Esophagus muscularis mucosa (tissue), 4 donors: ENCODE results near the gene B4GALT5. TPM values are rescaled to one million over a fixed set of nuclear protein-coding genes. Genes with fewer than 3 reads are reported as not detected.

Experiments
- DNase-seq: peaks from one replicate; pipeline ENCODE4 v3.0.0-alpha.2; 2017; ENCODE audit errors: extremely low spot score
- H3K27ac ChIP-seq, 4 donors: fragments of 200-600 bp; sonication (generic); replicated peaks in 1 of 4; 1 replicate in 3 of 4; 2 replicates in 1 of 4; pipeline ENCODE4 v1.5.1; 2016 to 2019; ENCODE audit warnings: mild to moderate bottlenecking in 1 of 4
- H3K27me3 ChIP-seq, 4 donors: fragments of 200-600 bp; sonication (generic); one replicate each; pipeline versions ENCODE4 v1.5.1 to v1.6.0; 2016 to 2019
- H3K36me3 ChIP-seq, 4 donors: fragments of 200-600 bp; sonication (generic); one replicate each; pipeline ENCODE4 v1.5.1; 2016 to 2019
- H3K4me1 ChIP-seq, 4 donors: fragments of 200-600 bp; sonication (generic); one replicate each; pipeline ENCODE4 v1.5.1; 2016 to 2019
- H3K4me3 ChIP-seq, 4 donors: fragments of 200-600 bp; sonication (generic); 1 replicate in 2 of 4; 2 replicates in 2 of 4; pipeline ENCODE4 v1.5.1; 2016 to 2019; ENCODE audit warnings: mild to moderate bottlenecking in 4 of 4, moderate library complexity in 1 of 4
- H3K9me3 ChIP-seq, 4 donors: fragments of 200-600 bp; sonication (generic); 1 replicate in 3 of 4; 2 replicates in 1 of 4; pipeline ENCODE4 v1.5.1; 2016 to 2019
- EP300 ChIP-seq: sonication (generic); formaldehyde crosslinking; IDR thresholded peaks from one replicate; pipeline ENCODE4 v1.6.1; 2017; ENCODE audit warnings: antibody characterized with exemption
- POLR2A ChIP-seq: fragments of 450-650 bp; IDR thresholded peaks from one replicate; pipeline ENCODE4 v1.6.1; 2017; ENCODE audit warnings: antibody characterized with exemption, moderate library complexity, mild to moderate bottlenecking, low read depth
- POLR2AphosphoS5 ChIP-seq, 2 donors: sonication (generic); formaldehyde crosslinking; IDR thresholded peaks; one replicate each; pipeline ENCODE4 v1.6.1; 2017; ENCODE audit warnings: antibody characterized with exemption in 2 of 2
- WGBS: methylation state at CpG from one replicate; pipeline ENCODE4 v1.1.5; 2018; 5-methylcytosine and 5-hydroxymethylcytosine counted together
- intact Hi-C: fragments of 100-400 bp; cut with DNase I; formaldehyde crosslinking; loops from one replicate; pipeline ENCODE4 v1.15.1; 2023
- total RNA-seq, 4 donors: library from RNA; depleted of rRNA; stranded (reverse); fragments of >200 nt; gene quantifications; one replicate each; pipeline versions ENCODE4 v1.1.0 to v1.2.1, GENCODE V29; 2016
- TF ChIP-seq, protein P1 (sequence below), 3 experiments: fragments of 200-600 bp in 2 of 3; fragments of 450-650 bp in 1 of 3; sonication (generic) in 2 of 3; IDR thresholded peaks; one replicate each; pipeline ENCODE4 v1.5.1; 2017 to 2019; ENCODE audit warnings: antibody characterized with exemption in 3 of 3, mild to moderate bottlenecking in 2 of 3, moderate library complexity in 1 of 3

Gene B4GALT5
- total RNA-seq, 4 donors from 2014 or later, result 23.3 to 51.2 (median 37.1) TPM

DNA sequence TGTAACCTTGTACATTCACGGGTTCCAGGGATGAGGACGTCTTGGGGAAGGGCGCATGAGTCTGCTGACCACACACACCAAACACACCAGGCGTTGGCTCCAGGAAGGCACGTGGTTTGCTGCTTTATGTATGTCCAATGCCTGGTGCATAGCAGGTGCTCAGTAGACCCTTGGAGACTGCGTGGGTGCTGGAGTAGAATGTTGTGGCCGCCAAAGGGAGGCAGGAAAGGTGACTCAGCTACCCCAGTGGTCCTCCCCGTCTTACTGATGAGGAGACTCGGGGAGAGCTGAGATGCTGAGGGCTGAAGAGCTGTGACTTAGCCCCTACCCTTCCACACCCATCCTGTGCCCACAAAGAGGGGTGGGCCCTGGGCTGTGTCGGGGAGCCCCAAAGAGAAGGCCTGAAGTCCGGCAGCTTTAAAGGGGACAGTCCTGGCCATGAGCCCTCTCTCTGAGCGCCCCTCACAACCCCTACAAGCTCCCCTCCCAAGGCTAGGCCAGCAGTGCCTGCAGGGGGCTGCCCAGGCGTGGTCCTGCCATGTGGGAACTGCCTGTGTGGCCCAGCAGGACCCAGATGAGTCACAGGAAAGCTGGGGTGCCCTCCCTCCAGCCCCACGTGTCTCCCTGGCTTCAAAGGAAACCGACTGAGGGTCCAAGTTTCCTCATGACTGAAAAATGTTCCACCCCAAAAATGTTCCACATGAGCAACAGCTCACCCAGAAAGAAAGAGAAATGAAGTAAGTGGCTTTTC lies 117.7 kb downstream of the B4GALT5 start:
- 67% methylated on average over 8 of the region's 15 CpGs for WGBS
- no peak overlapping the region for H3K4me3 ChIP-seq
- H3K27ac ChIP-seq, result peak overlapping the region; percentile 60 to 75 (median 69)
- intact Hi-C loops, result no loop called here
- H3K36me3 ChIP-seq, result no peaks in the 10 kb centered on the region
- H3K9me3 ChIP-seq, result no peaks in the 10 kb centered on the region
- H3K27me3 ChIP-seq, result no peaks in the 10 kb centered on the region
- DNase-seq, result no peak
- TF ChIP-seq POLR2AphosphoS5 (IDR thresholded peaks at IDR 0.05) (peak in 1 of 2 donors; percentile 7), POLR2A (no peak)
- peaks cover 27 to 37% (median 29%) of the 10 kb centered on the region in 4 donors for H3K4me1 ChIP-seq

DNA sequence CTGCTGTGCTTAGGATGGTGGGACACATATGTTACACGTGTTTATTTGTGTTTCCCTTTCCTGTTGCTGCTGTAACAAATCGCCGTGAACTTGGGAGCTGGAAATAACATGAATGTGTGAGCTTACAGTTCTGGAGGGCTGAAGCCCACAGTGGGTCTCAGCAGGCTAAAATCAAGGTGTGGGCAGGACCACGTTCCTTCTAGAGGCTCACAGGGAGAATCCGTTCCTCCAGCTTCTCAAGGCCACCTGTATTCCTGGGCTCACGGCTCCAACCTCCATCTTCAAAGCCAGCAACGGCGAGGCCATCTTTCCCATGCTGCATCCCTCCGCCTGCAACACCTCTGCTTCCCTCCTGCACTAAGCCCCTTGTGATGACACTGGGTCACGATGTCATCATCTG lies 118.3 kb downstream of the B4GALT5 start:
- H3K27ac ChIP-seq, result peak overlapping the region; percentile 60 to 75 (median 69)

DNA sequence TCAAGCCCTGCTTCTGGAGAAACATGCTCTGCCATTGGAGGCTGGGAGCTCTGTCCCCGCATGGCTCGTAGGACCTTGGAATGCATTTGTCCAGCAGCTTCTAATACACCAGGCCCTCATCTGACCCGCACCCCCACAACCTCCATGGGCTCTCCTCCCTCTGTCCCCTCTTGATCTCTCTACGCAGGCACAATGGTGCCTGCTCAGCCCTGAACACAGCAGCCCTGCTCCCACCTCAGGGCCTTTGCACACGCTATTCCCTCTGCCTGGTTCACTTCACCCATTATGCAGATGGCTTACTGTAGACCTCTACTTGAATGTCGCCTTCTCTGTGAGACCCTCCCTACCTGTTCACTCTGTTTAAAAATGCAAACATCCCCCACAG lies 118.8 kb downstream of the B4GALT5 start:
- Histone ChIP-seq H3K9me3 (no peaks in the 10 kb centered on the region), H3K27ac (peak overlapping the region; percentile 60 to 74 (median 68)), H3K4me3 (no peak overlapping the region), H3K27me3 (no peaks in the 10 kb centered on the region), H3K4me1 (peaks cover 30 to 40% (median 37%) of the 10 kb centered on the region in 4 donors), H3K36me3 (no peaks in the 10 kb centered on the region)
- intact Hi-C loops, result no loop called here
- DNase-seq, result no peak
- TF ChIP-seq EP300 (no peak), POLR2AphosphoS5 (IDR thresholded peaks at IDR 0.05) (no peak), POLR2A (no peak)
- TF ChIP-seq, protein P1, sequence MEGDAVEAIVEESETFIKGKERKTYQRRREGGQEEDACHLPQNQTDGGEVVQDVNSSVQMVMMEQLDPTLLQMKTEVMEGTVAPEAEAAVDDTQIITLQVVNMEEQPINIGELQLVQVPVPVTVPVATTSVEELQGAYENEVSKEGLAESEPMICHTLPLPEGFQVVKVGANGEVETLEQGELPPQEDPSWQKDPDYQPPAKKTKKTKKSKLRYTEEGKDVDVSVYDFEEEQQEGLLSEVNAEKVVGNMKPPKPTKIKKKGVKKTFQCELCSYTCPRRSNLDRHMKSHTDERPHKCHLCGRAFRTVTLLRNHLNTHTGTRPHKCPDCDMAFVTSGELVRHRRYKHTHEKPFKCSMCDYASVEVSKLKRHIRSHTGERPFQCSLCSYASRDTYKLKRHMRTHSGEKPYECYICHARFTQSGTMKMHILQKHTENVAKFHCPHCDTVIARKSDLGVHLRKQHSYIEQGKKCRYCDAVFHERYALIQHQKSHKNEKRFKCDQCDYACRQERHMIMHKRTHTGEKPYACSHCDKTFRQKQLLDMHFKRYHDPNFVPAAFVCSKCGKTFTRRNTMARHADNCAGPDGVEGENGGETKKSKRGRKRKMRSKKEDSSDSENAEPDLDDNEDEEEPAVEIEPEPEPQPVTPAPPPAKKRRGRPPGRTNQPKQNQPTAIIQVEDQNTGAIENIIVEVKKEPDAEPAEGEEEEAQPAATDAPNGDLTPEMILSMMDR (IDR thresholded peaks at IDR 0.05), result no peak
- 95% methylated on average over 6 of the region's 6 CpGs for WGBS

More for the DNA sequence above, 118.3 kb downstream of the B4GALT5 start:
- TF ChIP-seq POLR2A, result no peak
- TF ChIP-seq, protein P1 (IDR thresholded peaks at IDR 0.05), result no peak
- no peak for TF ChIP-seq POLR2AphosphoS5 (IDR thresholded peaks at IDR 0.05)
- no peak for TF ChIP-seq EP300
- 83% methylated on average over 10 of the region's 10 CpGs for WGBS
- no peak overlapping the region for H3K4me3 ChIP-seq
- H3K4me1 ChIP-seq, result peaks cover 30 to 40% (median 35%) of the 10 kb centered on the region in 4 donors
- H3K9me3 ChIP-seq, result no peaks in the 10 kb centered on the region
- DNase-seq, result no peak
- no peaks in the 10 kb centered on the region for H3K27me3 ChIP-seq
- intact Hi-C loops, result no loop called here
- H3K36me3 ChIP-seq, result no peaks in the 10 kb centered on the region

DNA sequence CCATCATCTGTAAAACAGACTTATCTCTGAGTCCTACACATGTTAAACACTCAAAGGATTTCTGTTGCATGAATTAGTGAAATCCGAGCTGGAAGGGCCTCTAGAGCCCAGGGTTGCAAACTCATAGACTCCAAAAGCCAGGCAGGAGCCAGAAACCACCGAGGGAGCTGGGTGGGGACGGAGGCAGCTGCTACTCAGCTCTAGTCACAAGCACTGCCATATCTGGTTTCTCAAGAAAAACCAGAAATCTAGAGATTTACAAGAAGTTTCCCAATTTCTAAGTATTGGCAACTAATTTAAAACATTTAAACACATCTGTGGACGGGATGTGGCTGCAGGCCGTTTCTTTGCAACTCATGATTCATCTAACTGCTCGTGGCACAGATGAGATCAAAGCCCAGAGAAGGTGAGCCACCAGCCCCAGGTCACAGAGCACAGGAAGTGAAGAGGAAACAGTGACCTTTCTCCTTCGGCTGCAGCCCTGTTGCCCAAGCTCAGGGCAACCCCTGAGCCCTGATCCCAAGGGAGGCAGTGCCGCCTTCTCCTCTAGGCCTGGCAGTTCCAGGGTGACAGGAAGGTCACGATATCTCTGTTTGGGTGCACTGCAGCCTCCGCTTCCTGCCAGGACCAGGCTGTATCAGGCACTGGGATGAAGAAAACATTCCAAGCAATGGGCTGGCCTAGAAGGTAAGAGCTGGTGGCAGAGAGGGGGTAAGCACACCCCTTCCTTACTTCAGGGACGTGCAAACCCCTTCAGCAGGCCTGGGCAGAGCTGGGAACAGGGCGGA lies 119.3 kb downstream of the B4GALT5 start:
- Histone ChIP-seq H3K27me3 (no peaks in the 10 kb centered on the region), H3K36me3 (no peaks in the 10 kb centered on the region), H3K9me3 (no peaks in the 10 kb centered on the region), H3K4me1 (peaks cover 30 to 40% (median 37%) of the 10 kb centered on the region in 4 donors), H3K27ac (peak overlapping the region; percentile 60 to 74 (median 68)), H3K4me3 (no peak overlapping the region)
- DNase-seq, result no peak
- no peak for TF ChIP-seq POLR2A
- peak; percentile 29 to 43 for TF ChIP-seq POLR2AphosphoS5 (IDR thresholded peaks at IDR 0.05)
- intact Hi-C loops, result no loop called here
- WGBS, result 55% methylated on average over 10 of the region's 12 CpGs

DNA sequence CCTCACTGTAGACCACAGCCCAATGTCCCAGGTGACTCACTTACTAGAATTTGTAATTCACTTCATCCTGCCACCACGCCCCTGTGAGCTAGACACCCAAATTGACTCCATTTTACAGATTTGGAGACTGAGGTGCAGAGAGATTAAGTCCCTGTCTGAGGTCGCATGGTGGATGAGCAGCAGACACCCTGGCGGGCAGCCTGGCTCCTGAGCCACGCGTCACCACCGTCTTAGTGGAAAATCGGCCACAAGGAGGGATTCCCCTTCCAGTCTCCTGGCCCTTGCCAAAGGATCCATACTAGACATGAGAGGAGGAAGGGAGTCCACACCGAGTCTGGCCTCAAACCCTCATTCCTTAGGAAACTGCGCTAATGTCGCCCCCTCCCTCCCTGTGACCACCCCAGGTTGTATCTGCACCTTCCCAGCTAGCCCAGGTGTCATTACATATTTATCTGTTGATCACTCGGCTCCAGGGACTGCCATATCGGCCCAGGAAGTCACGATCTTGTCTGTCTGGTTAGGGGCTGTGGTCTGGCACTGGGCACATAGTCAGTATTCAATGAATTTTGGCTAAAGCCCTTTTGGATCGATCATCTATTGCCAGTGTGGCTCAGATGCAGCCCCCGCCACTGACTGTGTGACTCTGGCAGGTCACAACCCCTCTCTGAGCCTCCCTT lies 120.1 kb downstream of the B4GALT5 start:
- Histone ChIP-seq H3K27me3 (no peaks in the 10 kb centered on the region), H3K27ac (peak overlapping the region; percentile 60 to 74 (median 68)), H3K9me3 (no peaks in the 10 kb centered on the region), H3K4me3 (no peak overlapping the region), H3K36me3 (no peaks in the 10 kb centered on the region), H3K4me1 (peaks cover 30 to 42% (median 39%) of the 10 kb centered on the region in 4 donors)
- WGBS, result 86% methylated on average over 14 of the region's 15 CpGs
- DNase-seq, result no peak
- TF ChIP-seq, protein P1 (IDR thresholded peaks at IDR 0.05), result no peak
- no peak for TF ChIP-seq POLR2A
- no peak for TF ChIP-seq POLR2AphosphoS5 (IDR thresholded peaks at IDR 0.05)
- TF ChIP-seq EP300, result no peak
- intact Hi-C loops, result no loop called here
